ENCODE results near the gene RIC8B. TPM values are rescaled to one million over a fixed set of nuclear protein-coding genes. Genes with fewer than 3 reads are reported as not detected.

The RIC8B gene
- total RNA-seq, 1 donor from 2014 or later = 5.8 TPM

DNA sequence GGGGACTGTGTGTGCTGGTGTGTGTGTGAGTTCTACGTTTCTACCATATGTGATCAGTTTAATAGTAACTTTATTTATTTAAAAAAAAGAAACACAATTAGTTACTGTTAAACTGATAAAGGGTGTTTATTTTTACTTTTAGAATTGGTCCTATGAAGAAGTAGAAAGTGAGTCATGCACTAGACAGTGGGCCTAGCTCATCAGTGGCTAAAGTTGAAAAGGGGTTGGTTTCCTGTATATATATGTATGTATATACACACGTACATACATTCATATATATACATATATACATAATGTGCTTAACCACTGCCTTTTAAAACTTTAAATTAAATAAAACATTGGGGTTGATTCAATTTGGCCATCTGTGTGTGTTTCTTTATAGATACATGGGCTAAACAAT lies 112.5 kb downstream of the RIC8B start:
- intact Hi-C loops (cut with micrococcal nuclease) = no loop called here
- peaks cover 9% of the 10 kb centered on the region for H3K36me3 Mint-ChIP-seq (ENCODE audit: low read depth)
- no peak for DNase-seq
- no peaks in the 10 kb centered on the region for H3K9me3 Mint-ChIP-seq
- ChIA-PET POLR2A (no interaction called here), CTCF (no interaction called here)
- H3K27ac Mint-ChIP-seq = no peak overlapping the region
- H3K4me3 Mint-ChIP-seq = no peak overlapping the region
- no peaks in the 10 kb centered on the region for H3K4me1 Mint-ChIP-seq
- H3K27me3 Mint-ChIP-seq = peaks cover 42% of the 10 kb centered on the region
- ATAC-seq (ENCODE audit: low read depth) = no peak
- TF ChIP-seq, protein P1, sequence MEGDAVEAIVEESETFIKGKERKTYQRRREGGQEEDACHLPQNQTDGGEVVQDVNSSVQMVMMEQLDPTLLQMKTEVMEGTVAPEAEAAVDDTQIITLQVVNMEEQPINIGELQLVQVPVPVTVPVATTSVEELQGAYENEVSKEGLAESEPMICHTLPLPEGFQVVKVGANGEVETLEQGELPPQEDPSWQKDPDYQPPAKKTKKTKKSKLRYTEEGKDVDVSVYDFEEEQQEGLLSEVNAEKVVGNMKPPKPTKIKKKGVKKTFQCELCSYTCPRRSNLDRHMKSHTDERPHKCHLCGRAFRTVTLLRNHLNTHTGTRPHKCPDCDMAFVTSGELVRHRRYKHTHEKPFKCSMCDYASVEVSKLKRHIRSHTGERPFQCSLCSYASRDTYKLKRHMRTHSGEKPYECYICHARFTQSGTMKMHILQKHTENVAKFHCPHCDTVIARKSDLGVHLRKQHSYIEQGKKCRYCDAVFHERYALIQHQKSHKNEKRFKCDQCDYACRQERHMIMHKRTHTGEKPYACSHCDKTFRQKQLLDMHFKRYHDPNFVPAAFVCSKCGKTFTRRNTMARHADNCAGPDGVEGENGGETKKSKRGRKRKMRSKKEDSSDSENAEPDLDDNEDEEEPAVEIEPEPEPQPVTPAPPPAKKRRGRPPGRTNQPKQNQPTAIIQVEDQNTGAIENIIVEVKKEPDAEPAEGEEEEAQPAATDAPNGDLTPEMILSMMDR (IDR thresholded peaks at IDR 0.05) = no peak

DNA sequence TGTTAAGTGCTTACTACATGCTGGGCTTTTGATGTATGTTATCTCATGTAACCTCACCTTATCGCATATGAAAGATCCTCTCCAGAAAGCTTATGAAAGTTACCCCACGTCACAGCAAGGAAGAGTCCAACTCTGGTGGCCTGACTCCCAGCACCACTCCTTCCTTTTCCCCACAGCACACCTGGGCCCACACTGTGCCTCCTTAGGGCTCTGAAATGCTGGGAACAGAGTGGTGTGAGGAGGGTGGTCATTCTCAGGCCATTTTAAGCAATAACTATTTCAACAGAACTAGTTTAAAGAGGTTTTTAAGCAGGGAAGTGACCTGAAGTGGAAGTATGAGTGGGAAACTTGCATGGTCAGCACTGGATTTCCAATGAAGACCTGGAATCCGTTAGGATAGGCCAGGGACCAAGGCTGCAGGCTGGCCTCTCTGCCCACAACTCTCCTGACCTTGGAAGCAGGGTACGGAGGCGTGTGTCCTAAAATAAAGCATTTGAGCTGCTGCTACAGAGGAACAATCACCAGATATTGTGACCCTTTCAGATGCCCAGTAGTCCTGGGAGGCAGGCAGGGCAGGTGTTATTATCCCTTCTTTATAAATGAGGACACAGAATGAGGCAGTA lies 114.0 kb downstream of the RIC8B start:
- Mint-ChIP-seq H3K9me3 (no peaks in the 10 kb centered on the region), H3K4me3 (no peak overlapping the region), H3K36me3 (ENCODE audit: low read depth) (peaks cover 7% of the 10 kb centered on the region), H3K27me3 (peaks cover 52% of the 10 kb centered on the region), H3K27ac (no peak overlapping the region), H3K4me1 (no peaks in the 10 kb centered on the region)
- POLR2A ChIA-PET = no interaction called here
- no peak for ATAC-seq (ENCODE audit: low read depth)
- TF ChIP-seq, protein P1 (IDR thresholded peaks at IDR 0.05) = no peak
- intact Hi-C loops (cut with micrococcal nuclease) = no loop called here
- CTCF ChIA-PET = no interaction called here
- no peak for DNase-seq

DNA sequence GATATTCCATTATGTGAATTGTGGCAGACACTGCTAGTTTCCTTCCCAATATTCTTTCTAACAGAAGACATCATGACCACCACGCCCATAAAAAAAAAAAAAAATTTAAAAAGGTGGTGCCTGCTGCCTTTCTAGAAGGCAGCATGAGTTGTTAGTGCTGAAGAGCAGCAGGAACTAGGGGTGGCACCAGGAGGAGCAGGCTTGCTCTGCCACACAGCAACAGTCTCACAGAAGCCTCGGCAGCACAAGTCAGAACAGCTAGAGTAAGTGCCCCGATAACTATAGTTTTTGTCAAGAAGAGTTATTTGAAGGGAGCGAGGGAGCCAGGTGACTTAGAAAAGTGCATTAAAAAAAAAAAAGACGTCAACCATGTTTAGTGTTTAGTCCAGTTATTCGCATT lies 114.8 kb downstream of the RIC8B start:
- ChIA-PET CTCF (no interaction called here), POLR2A (no interaction called here)
- Mint-ChIP-seq H3K27ac (no peak overlapping the region), H3K4me1 (no peaks in the 10 kb centered on the region), H3K27me3 (peaks cover 50% of the 10 kb centered on the region), H3K4me3 (no peak overlapping the region), H3K9me3 (no peaks in the 10 kb centered on the region), H3K36me3 (ENCODE audit: low read depth) (peaks cover 5% of the 10 kb centered on the region)
- DNase-seq = no peak
- ATAC-seq (ENCODE audit: low read depth) = no peak
- intact Hi-C loops (cut with micrococcal nuclease) = no loop called here
- TF ChIP-seq, protein P1 (IDR thresholded peaks at IDR 0.05) = no peak

DNA sequence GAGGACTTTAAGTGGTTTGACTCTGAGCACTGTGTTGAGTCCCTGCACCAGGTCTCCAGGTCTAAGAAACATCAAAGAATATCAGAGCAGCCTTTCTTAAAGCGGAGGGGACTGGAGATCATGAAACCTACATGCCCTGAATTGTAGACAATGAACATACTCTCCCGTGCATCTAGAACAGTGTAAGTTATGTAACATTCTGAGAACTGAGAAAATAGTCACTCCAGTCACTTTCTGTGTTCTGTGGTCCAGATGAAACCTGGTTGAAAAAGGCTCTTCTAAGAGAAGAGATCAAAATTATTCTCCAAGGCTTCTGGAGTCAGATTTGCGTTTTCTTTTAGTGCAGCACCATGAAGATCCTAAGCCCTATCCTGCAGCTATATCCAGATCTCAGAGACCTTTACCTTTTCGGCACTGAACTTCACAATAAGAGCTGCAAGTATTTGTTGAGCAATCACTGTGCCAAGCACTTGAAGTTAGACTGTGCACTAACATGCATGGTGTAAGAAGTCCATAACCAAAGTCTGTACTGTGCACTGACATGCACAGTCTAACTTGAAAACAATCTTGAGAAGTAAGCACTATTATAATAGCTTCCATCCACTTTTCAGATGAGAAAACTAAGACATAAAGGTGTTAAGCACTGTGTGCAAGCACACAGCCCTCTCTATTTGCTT lies 115.6 kb downstream of the RIC8B start:
- no peaks in the 10 kb centered on the region for H3K9me3 Mint-ChIP-seq
- no peak overlapping the region for H3K27ac Mint-ChIP-seq
- peaks cover 5% of the 10 kb centered on the region for H3K36me3 Mint-ChIP-seq (ENCODE audit: low read depth)
- peaks cover 50% of the 10 kb centered on the region for H3K27me3 Mint-ChIP-seq
- ChIA-PET POLR2A (no interaction called here), CTCF (no interaction called here)
- DNase-seq = no peak
- H3K4me1 Mint-ChIP-seq = no peaks in the 10 kb centered on the region
- TF ChIP-seq, protein P1 (IDR thresholded peaks at IDR 0.05) = no peak
- H3K4me3 Mint-ChIP-seq = no peak overlapping the region
- intact Hi-C loops (cut with micrococcal nuclease) = no loop called here
- no peak for ATAC-seq (ENCODE audit: low read depth)

DNA sequence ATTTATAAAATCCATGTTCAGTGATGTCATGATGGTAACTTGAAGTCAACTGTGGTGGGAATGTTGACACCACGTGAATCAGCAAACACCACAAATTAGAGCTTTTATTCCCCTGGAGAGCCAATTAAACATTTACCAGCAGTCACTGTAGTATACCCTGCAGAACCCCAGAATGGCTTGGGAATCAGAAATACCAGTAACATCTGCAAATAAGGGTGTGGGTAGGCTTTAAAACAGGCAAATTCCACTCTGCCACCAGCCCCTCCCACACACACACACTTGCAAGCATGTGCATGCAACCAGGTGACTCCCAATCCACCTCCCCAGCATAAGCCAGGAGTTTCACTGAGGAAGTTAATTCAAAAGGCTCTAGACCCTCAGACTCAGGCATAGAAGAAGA lies 117.6 kb downstream of the RIC8B start:
- peaks cover 59% of the 10 kb centered on the region for H3K27me3 Mint-ChIP-seq
- H3K9me3 Mint-ChIP-seq = no peaks in the 10 kb centered on the region
- no peak overlapping the region for H3K4me3 Mint-ChIP-seq
- TF ChIP-seq, protein P1 (IDR thresholded peaks at IDR 0.05) = no peak
- no peak for ATAC-seq (ENCODE audit: low read depth)
- POLR2A ChIA-PET = no interaction called here
- H3K27ac Mint-ChIP-seq = no peak overlapping the region
- DNase-seq = no peak
- CTCF ChIA-PET = no interaction called here
- intact Hi-C loops (cut with micrococcal nuclease) = no loop called here
- no peaks in the 10 kb centered on the region for H3K36me3 Mint-ChIP-seq (ENCODE audit: low read depth)
- H3K4me1 Mint-ChIP-seq = no peaks in the 10 kb centered on the region
